AG04449 (cell line): ENCODE results near the gene GARIN5A.

Experiments
- CTCF ChIA-PET: fragments of 350-600 bp; formaldehyde crosslinking; extraction: SDS; loops from one replicate; lab custom pipeline; 2021; ENCODE audit warnings: antibody characterized with exemption; lab: Yijun Ruan, JAX
- POLR2A ChIA-PET: fragments of 400-600, 350-600 bp; formaldehyde crosslinking; extraction: SDS; loops from one replicate; lab custom pipeline; 2020; ENCODE audit warnings: antibody characterized with exemption, inconsistent platforms; lab: Yijun Ruan, JAX
- DNase-seq: peaks from one replicate; pipeline ENCODE4 v3.0.0-alpha.2; 2010; ENCODE audit warnings: low read depth, low spot score
- H3K4me3 ChIP-seq: 2 replicates; pipeline ENCODE4 v1.5.1; 2011; ENCODE audit warnings: low read depth, mild to moderate bottlenecking, control low read depth, low read length
- TF ChIP-seq, protein P1 (sequence below): IDR thresholded peaks from one replicate; pipeline ENCODE4 v1.5.1; 2011; ENCODE audit warnings: mild to moderate bottlenecking, moderate library complexity, low read length, control low read depth, inconsistent platforms; ENCODE audit not compliant: insufficient read depth; ENCODE audit errors: missing control alignments

GARIN5A gene

GRCh38 chr19:50513746-50514345 lies 37.2 kb upstream of the GARIN5A start, which contains the start of gene ASPDH:
ASPDH (minus strand) TSS chr19:50513913; CDS start chr19:50513823, 90 bp downstream.
- DNase-seq: no peak
- H3K4me3 ChIP-seq: no peak within 1 kb of the TSS
- TF ChIP-seq, protein P1, sequence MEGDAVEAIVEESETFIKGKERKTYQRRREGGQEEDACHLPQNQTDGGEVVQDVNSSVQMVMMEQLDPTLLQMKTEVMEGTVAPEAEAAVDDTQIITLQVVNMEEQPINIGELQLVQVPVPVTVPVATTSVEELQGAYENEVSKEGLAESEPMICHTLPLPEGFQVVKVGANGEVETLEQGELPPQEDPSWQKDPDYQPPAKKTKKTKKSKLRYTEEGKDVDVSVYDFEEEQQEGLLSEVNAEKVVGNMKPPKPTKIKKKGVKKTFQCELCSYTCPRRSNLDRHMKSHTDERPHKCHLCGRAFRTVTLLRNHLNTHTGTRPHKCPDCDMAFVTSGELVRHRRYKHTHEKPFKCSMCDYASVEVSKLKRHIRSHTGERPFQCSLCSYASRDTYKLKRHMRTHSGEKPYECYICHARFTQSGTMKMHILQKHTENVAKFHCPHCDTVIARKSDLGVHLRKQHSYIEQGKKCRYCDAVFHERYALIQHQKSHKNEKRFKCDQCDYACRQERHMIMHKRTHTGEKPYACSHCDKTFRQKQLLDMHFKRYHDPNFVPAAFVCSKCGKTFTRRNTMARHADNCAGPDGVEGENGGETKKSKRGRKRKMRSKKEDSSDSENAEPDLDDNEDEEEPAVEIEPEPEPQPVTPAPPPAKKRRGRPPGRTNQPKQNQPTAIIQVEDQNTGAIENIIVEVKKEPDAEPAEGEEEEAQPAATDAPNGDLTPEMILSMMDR: no peak
- POLR2A ChIA-PET: no interaction called here
- CTCF ChIA-PET: interaction anchor here (0.7 kb wide), 1 partner anchor 24 kb away, joined by 3 read pairs; no protein-coding TSS in a partner anchor

GRCh38 chr19:50512999-50513745 lies 36.5 kb upstream of the GARIN5A start:
- CTCF ChIA-PET: interaction anchor here (0.7 kb wide), 1 partner anchor 25 kb away, joined by 3 read pairs; no protein-coding TSS in a partner anchor
- TF ChIP-seq, protein P1: no peak
- H3K4me3 ChIP-seq: no peak overlapping the region
- no peak for DNase-seq
- POLR2A ChIA-PET: no interaction called here

DNA sequence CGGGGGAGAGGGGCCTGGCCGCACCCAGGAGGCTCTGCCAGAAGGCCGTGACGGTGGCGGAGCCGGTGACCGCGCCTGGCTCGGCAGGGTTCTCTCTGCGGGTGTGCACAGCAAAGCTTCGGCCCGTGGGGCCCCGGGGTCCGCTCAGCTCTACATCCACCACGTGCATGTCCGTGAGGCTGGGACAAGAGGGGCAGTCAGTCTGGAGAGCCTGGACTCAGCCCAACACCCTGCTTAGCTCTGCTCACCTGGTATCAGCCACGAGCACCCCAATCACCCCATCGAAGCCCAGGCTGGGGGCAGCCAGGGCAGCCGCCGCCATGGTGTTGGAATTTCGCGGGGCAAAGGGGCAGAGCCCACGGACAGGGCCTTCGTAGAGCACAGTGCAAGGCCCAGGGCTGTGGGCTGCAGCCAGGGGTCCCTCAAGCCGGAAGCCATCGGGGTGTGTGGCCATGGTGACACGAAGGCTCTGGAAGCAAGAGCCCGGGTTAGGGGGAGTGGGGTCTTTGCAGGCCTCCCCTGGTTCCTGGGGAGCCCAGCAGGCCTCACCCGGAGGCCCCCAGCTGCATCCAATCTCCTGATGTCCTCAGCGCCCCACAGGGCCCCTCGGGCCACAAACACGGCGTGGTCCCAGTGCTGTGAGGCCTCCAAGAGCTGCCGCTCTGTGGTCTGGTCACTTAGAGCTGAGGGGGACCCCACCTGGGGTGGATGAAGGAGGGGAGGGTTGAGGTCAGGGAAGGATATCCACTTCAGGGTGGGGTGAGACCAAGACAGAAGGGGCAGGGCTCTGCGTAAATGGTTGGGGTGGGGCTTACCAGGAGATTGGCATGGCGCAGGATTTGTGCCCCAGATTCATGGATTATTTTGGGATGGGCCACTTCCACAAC lies 35.7 kb upstream of the GARIN5A start:
- ChIA-PET POLR2A (no interaction called here), CTCF (interaction anchor here (0.7 to 3.2 kb wide), 5 partner anchors 26 to 271 kb away, joined by 3 to 17 read pairs (median 4); no protein-coding TSS in a partner anchor)
- no peak for DNase-seq
- TF ChIP-seq, protein P1: no peak
- H3K4me3 ChIP-seq: no peak overlapping the region

- ChIA-PET CTCF (interaction anchor here (0.7 to 3.2 kb wide), 9 partner anchors 24 to 411 kb away, joined by 3 to 17 read pairs (median 3); no protein-coding TSS in a partner anchor), POLR2A (interaction anchor here (0.8 to 1.0 kb wide), 3 partner anchors 10 to 272 kb away, joined by 3 to 4 read pairs (median 4); no protein-coding TSS in a partner anchor)
- TF ChIP-seq, protein P1: no peak
- DNase-seq: peak; percentile 94
- peak within 1 kb of the TSS; percentile 89 for H3K4me3 ChIP-seq
Observed at GRCh38 chr19:50511069-50511822, 34.6 kb upstream of the GARIN5A start, which contains the start of gene JOSD2. JOSD2 (minus strand) TSS chr19:50511191; CDS start chr19:50510431, 760 bp downstream.

- peak overlapping the region; percentile 89 for H3K4me3 ChIP-seq
- no peak for DNase-seq
- TF ChIP-seq, protein P1: no peak
- POLR2A ChIA-PET: interaction anchor here (0.8 to 1.0 kb wide), 3 partner anchors 10 to 273 kb away, joined by 3 to 4 read pairs (median 4); no protein-coding TSS in a partner anchor
- CTCF ChIA-PET: interaction anchor here (0.9 to 3.2 kb wide), 8 partner anchors 24 to 412 kb away, joined by 3 to 17 read pairs (median 4); no protein-coding TSS in a partner anchor
Observed at GRCh38 chr19:50510700-50511068, 34.0 kb upstream of the GARIN5A start.
